HepG2 (cell line): Measurements from ENCODE around the gene TCAP. TPM values are rescaled to one million over a fixed set of nuclear protein-coding genes. Genes with fewer than 3 reads are reported as not detected.

Source experiments
- ATAD3A ChIP-seq: sonication (generic); formaldehyde crosslinking; IDR thresholded peaks from 2 replicates; pipeline ENCODE4 v1.4.0; 2020; ENCODE audit warnings: missing genetic modification reagents
- ATF7-NPFF ChIP-seq: sonication (generic); formaldehyde crosslinking; IDR thresholded peaks from 2 replicates; pipeline ENCODE4 v1.8.1; 2023; ENCODE audit warnings: mild to moderate bottlenecking, low read depth, missing genetic modification reagents, moderate library complexity
- KAT8 ChIP-seq: IDR thresholded peaks from 2 replicates; pipeline ENCODE4 v1.6.1; 2016; ENCODE audit warnings: missing genetic modification reagents, missing compliant biosample characterization
- KLF15 ChIP-seq: sonication (generic); formaldehyde crosslinking; IDR thresholded peaks from 2 replicates; pipeline ENCODE4 v1.8.1; 2023; ENCODE audit warnings: borderline replicate concordance, mild to moderate bottlenecking, inconsistent platforms, missing genetic modification reagents, mixed read lengths
- MIER3 ChIP-seq: IDR thresholded peaks from 2 replicates; pipeline ENCODE4 v1.6.1; 2016; ENCODE audit warnings: missing compliant biosample characterization, borderline replicate concordance
- NCOA1 ChIP-seq: sonication (generic); formaldehyde crosslinking; IDR thresholded peaks from 2 replicates; pipeline ENCODE4 v1.9.0; 2021; ENCODE audit warnings: missing genetic modification reagents
- PHF8 ChIP-seq: sonication (generic); formaldehyde crosslinking; IDR thresholded peaks from 2 replicates; pipeline ENCODE4 v1.5.0; 2020; ENCODE audit warnings: missing genetic modification reagents
- RCOR2 ChIP-seq: IDR thresholded peaks from 2 replicates; pipeline ENCODE4 v1.6.1; 2016; ENCODE audit warnings: missing biosample characterization, missing genetic modification reagents
- SAP130 ChIP-seq: IDR thresholded peaks from 2 replicates; pipeline ENCODE4 v1.6.1; 2016; ENCODE audit warnings: low read depth
- SETDB1 ChIP-seq: sonication (generic); formaldehyde crosslinking; IDR thresholded peaks from 2 replicates; pipeline ENCODE4 v1.5.1; 2020; ENCODE audit warnings: missing genetic modification reagents, mild to moderate bottlenecking, borderline replicate concordance
- XRCC5 ChIP-seq: fragments of 200-400 bp; formaldehyde crosslinking; optimal IDR thresholded peaks from 2 replicates; pipeline ENCODE3; 2017; ENCODE audit warnings: mild to moderate bottlenecking, low read length
- ZBTB7B ChIP-seq: sonication (generic); formaldehyde crosslinking; IDR thresholded peaks from 2 replicates; pipeline ENCODE4 v1.4.0; 2020; ENCODE audit warnings: missing genetic modification reagents
- ZBTB8A ChIP-seq: sonication (generic); formaldehyde crosslinking; IDR thresholded peaks from 2 replicates; pipeline ENCODE4 v1.4.0; 2020; ENCODE audit warnings: mild to moderate bottlenecking, low read depth, missing genetic modification reagents, borderline replicate concordance
- ZNF430 ChIP-seq: sonication (generic); formaldehyde crosslinking; IDR thresholded peaks from 2 replicates; pipeline ENCODE4 v1.9.0; 2021; ENCODE audit warnings: mild to moderate bottlenecking, missing genetic modification reagents
- ZNF441 ChIP-seq: sonication (generic); formaldehyde crosslinking; IDR thresholded peaks from 2 replicates; pipeline ENCODE4 v1.7.0; 2021; ENCODE audit warnings: missing genetic modification reagents, borderline replicate concordance
- ZNF598 ChIP-seq: sonication (generic); formaldehyde crosslinking; IDR thresholded peaks from 2 replicates; pipeline ENCODE4 v1.5.1; 2020; ENCODE audit warnings: mild to moderate bottlenecking, missing genetic modification reagents, borderline replicate concordance
- polyA plus RNA-seq, 8 experiments: library from polyadenylated mRNA; depleted of rRNA in 3 of 8; stranded (reverse) in 7 of 8; unstranded in 1 of 8; fragments of >200 nt; fragmentation: Illumina TruSeq in 4 of 8; extraction: Trizol in 4 of 8; gene quantifications; 2 replicates each; pipeline versions ENCODE4 v1.2.1 to v1.2.3, GENCODE V29; 2011 to 2016; ENCODE audit warnings: low read depth in 4 of 8, missing spikeins in 1 of 8, mixed read lengths in 1 of 8; ENCODE audit not compliant: insufficient read depth in 1 of 8
- total RNA-seq, 5 experiments: library from RNA; depleted of rRNA; stranded (reverse); fragments of >200 nt; fragmentation: Illumina TruSeq; extraction: Trizol; gene quantifications; 2 replicates each; pipeline ENCODE4 v1.2.3, GENCODE V29; 2016; ENCODE audit warnings: low read depth in 1 of 5
- TF ChIP-seq, protein P1 (sequence below): sonication (generic); formaldehyde crosslinking; conservative IDR thresholded peaks from 2 replicates; pipeline ENCODE4 v1.4.0; 2020; ENCODE audit warnings: missing genetic modification reagents
- TF ChIP-seq, protein P2 (sequence below): sonication (generic); formaldehyde crosslinking; IDR thresholded peaks from 2 replicates; pipeline ENCODE4 v1.8.0; 2022; ENCODE audit warnings: missing genetic modification reagents, mild to moderate bottlenecking, inconsistent platforms, borderline replicate concordance
- TF ChIP-seq, protein P3 (sequence below): sonication (generic); formaldehyde crosslinking; IDR thresholded peaks from 2 replicates; pipeline ENCODE4 v1.5.1; 2020; ENCODE audit warnings: missing genetic modification reagents, mild to moderate bottlenecking, borderline replicate concordance
- TF ChIP-seq, protein P4 (sequence below): sonication (generic); formaldehyde crosslinking; conservative IDR thresholded peaks from 2 replicates; pipeline ENCODE4 v1.8.0; 2022; ENCODE audit warnings: mild to moderate bottlenecking, moderate library complexity, missing genetic modification reagents

Gene TCAP
- total and polyA plus RNA-seq, 2 of the 13 experiments (the other 11 are each of a cell fraction or from before 2014, with no cell fraction given) = 0.24 to 0.65 TPM

DNA sequence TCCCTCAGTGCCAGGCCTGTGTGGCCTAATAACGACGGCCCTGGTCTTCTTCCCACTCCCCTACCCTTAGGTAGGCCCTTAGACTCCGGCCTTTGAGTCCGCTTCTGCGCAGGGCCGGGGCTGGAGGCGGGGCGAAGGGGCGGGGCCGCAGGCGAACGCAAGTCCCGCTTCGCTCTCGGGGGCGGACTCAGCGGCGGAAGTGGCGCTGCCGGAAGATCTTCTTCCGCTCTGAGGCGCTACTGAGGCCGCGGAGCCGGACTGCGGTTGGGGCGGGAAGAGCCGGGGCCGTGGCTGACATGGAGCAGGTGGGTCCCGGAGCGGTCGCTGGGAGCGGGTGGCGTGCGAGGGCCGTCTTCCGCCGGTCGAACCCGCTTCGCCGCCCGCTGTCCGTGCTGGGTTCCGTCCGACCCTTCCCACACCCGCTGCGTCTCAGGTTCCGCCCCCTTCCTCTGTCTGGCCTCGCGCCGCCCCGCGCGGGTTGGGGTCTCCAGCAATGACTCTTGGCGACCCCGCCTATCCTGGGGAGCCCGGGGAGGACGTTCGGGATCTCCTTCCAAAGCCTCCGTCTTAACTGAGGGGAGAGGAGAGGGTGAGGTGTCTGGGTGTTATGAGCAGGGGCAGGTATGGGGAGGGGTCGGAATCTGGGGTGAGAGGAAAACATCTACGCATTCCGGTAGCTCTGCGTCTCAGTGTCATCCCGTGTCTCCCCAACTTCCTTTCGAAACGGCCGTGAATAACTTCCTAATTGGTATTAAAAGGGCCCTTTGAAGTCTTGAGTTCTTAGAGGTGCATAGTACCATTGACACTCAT, 28.0 kb upstream of the TCAP start, which contains the start of gene STARD3 (continued):
- TF ChIP-seq ATF7-NPFF (peak; percentile 81), RCOR2 (CRISPR knock-in tag) (no peak; the same call in 1 of the 2 replicates), KAT8 (CRISPR knock-in tag) (peak; percentile 95), ZBTB8A (CRISPR knock-in tag) (no peak), ZBTB7B (peak; percentile 91), ZNF441 (CRISPR knock-in tag) (peak; percentile 30; the same call in 1 of the 2 replicates), ATAD3A (no peak), ZNF430 (CRISPR knock-in tag) (peak; percentile 92), SETDB1 (no peak), MIER3 (peak; percentile 28; the same call in 1 of the 2 replicates), XRCC5 (peak; percentile 73), ZNF598 (CRISPR knock-in tag) (no peak; the same call in 1 of the 2 replicates), KLF15 (CRISPR knock-in tag) (no peak), PHF8 (CRISPR knock-in tag) (peak; percentile 93), NCOA1 (CRISPR knock-in tag) (peak; percentile 79; the same call in 1 of the 2 replicates), SAP130 (peak; percentile 90)
- TF ChIP-seq, protein P1, sequence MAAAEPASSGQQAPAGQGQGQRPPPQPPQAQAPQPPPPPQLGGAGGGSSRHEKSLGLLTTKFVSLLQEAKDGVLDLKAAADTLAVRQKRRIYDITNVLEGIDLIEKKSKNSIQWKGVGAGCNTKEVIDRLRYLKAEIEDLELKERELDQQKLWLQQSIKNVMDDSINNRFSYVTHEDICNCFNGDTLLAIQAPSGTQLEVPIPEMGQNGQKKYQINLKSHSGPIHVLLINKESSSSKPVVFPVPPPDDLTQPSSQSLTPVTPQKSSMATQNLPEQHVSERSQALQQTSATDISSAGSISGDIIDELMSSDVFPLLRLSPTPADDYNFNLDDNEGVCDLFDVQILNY (CRISPR knock-in tag) = 0 out of 2 replicates have a peak, but pooled peaks have one; percentile 21
- TF ChIP-seq, protein P2, sequence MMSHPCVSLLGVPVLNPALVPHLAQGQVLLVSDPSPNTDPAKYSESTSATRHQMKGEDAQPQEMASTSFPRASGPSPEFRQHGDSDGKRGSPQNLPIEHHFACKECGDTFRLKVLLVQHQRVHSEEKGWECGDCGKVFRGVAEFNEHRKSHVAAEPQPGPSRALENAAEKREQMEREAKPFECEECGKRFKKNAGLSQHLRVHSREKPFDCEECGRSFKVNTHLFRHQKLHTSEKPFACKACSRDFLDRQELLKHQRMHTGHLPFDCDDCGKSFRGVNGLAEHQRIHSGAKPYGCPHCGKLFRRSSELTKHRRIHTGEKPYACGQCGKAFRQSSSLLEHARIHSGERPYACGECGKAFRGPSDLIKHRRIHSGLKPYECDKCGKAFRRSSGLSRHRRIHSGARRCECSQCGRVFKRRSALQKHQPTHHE (CRISPR knock-in tag) = peak; percentile 83
- TF ChIP-seq, protein P3, sequence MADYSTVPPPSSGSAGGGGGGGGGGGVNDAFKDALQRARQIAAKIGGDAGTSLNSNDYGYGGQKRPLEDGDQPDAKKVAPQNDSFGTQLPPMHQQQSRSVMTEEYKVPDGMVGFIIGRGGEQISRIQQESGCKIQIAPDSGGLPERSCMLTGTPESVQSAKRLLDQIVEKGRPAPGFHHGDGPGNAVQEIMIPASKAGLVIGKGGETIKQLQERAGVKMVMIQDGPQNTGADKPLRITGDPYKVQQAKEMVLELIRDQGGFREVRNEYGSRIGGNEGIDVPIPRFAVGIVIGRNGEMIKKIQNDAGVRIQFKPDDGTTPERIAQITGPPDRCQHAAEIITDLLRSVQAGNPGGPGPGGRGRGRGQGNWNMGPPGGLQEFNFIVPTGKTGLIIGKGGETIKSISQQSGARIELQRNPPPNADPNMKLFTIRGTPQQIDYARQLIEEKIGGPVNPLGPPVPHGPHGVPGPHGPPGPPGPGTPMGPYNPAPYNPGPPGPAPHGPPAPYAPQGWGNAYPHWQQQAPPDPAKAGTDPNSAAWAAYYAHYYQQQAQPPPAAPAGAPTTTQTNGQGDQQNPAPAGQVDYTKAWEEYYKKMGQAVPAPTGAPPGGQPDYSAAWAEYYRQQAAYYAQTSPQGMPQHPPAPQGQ (CRISPR knock-in tag) = no peak
- TF ChIP-seq, protein P4, sequence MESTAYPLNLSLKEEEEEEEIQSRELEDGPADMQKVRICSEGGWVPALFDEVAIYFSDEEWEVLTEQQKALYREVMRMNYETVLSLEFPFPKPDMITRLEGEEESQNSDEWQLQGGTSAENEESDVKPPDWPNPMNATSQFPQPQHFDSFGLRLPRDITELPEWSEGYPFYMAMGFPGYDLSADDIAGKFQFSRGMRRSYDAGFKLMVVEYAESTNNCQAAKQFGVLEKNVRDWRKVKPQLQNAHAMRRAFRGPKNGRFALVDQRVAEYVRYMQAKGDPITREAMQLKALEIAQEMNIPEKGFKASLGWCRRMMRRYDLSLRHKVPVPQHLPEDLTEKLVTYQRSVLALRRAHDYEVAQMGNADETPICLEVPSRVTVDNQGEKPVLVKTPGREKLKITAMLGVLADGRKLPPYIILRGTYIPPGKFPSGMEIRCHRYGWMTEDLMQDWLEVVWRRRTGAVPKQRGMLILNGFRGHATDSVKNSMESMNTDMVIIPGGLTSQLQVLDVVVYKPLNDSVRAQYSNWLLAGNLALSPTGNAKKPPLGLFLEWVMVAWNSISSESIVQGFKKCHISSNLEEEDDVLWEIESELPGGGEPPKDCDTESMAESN (CRISPR knock-in tag) = peak; percentile 87; the same call in 1 of the 2 replicates
